WTC11 (cell line): ENCODE data around the gene CCR1. TPM values are rescaled to one million over a fixed set of nuclear protein-coding genes. Genes with fewer than 3 reads are reported as not detected.

Experiments used
- ATAC-seq: fragments of 200-7000 bp; cut with Tn5 transposase; 2 replicates; pipeline ENCODE4 v1.10.0; 2021; ENCODE audit warnings: mild to moderate bottlenecking, moderate library complexity
- CTCF ChIA-PET: fragments of 300-600 bp; sonication (Branson Sonifier 250); formaldehyde crosslinking; loops from one replicate; lab custom pipeline; 2021; ENCODE audit warnings: antibody characterized with exemption; lab: Charles Lee
- POLR2A ChIA-PET: fragments of 350-600 bp; sonication (Branson Sonifier 250); formaldehyde crosslinking; loops from one replicate; lab custom pipeline; 2021; ENCODE audit warnings: antibody characterized with exemption; lab: Charles Lee
- DNase-seq: peaks from one replicate; pipeline ENCODE4 v3.0.0; 2021; ENCODE audit warnings: low spot score
- H3K27ac Mint-ChIP-seq: 2 replicates; pipeline ENCODE4 v1.8.0; 2021; ENCODE audit warnings: mixed read lengths
- H3K27me3 Mint-ChIP-seq: 2 replicates; pipeline ENCODE4 v1.8.0; 2021; ENCODE audit warnings: low read depth, mild to moderate bottlenecking, moderate library complexity, mixed read lengths
- H3K36me3 Mint-ChIP-seq: 2 replicates; pipeline ENCODE4 v1.8.0; 2021; ENCODE audit warnings: mixed read lengths
- H3K4me1 Mint-ChIP-seq: 2 replicates; pipeline ENCODE4 v1.8.0; 2022; ENCODE audit warnings: mixed read lengths
- H3K4me3 Mint-ChIP-seq: 2 replicates; pipeline ENCODE4 v1.8.0; 2021; ENCODE audit warnings: mild to moderate bottlenecking, moderate library complexity, mixed read lengths
- H3K9me3 Mint-ChIP-seq: 2 replicates; pipeline ENCODE4 v1.8.0; 2021; ENCODE audit warnings: mixed read lengths
- ATF1 ChIP-seq: sonication (generic); formaldehyde crosslinking; IDR thresholded peaks from 2 replicates; pipeline ENCODE4 v1.8.1; 2023; ENCODE audit warnings: mild to moderate bottlenecking, moderate library complexity, missing genetic modification reagents
- CREB1 ChIP-seq: sonication (generic); formaldehyde crosslinking; IDR thresholded peaks from 2 replicates; pipeline ENCODE4 v1.8.0; 2023; ENCODE audit warnings: mild to moderate bottlenecking, missing genetic modification reagents
- ERG ChIP-seq: fragments of 250-450 bp; sonication (Bioruptor Pico); IDR thresholded peaks from 2 replicates; pipeline ENCODE4 v1.8.0; 2021; ENCODE audit warnings: mild to moderate bottlenecking
- ESRRA ChIP-seq: sonication (generic); formaldehyde crosslinking; IDR thresholded peaks from 2 replicates; pipeline ENCODE4 v1.8.1; 2022; ENCODE audit warnings: mild to moderate bottlenecking, missing genetic modification reagents, borderline replicate concordance
- FOXP1 ChIP-seq: sonication (generic); formaldehyde crosslinking; IDR thresholded peaks from 2 replicates; pipeline ENCODE4 v1.8.0; 2022; ENCODE audit warnings: missing genetic modification reagents, mild to moderate bottlenecking, moderate library complexity, borderline replicate concordance
- MXD4 ChIP-seq: fragments of 250-450 bp; sonication (Bioruptor Pico); IDR thresholded peaks from 2 replicates; pipeline ENCODE4 v1.8.0; 2021; ENCODE audit warnings: mild to moderate bottlenecking, moderate library complexity, borderline replicate concordance
- NFATC4 ChIP-seq: fragments of 250-450 bp; sonication (Bioruptor Pico); IDR thresholded peaks from 2 replicates; pipeline ENCODE4 v1.9.0; 2021; ENCODE audit warnings: mild to moderate bottlenecking
- NFE2L1 ChIP-seq: sonication (generic); formaldehyde crosslinking; IDR thresholded peaks from 2 replicates; pipeline ENCODE4 v1.8.1; 2023; ENCODE audit warnings: missing genetic modification reagents
- OVOL2 ChIP-seq: fragments of 250-450 bp; sonication (Bioruptor Pico); IDR thresholded peaks from 2 replicates; pipeline ENCODE4 v1.9.0; 2021; ENCODE audit warnings: mild to moderate bottlenecking, borderline replicate concordance
- SP1 ChIP-seq: sonication (generic); formaldehyde crosslinking; conservative IDR thresholded peaks from 2 replicates; pipeline ENCODE4 v1.8.1; 2022; ENCODE audit warnings: missing genetic modification reagents
- TCF7 ChIP-seq: sonication (generic); formaldehyde crosslinking; IDR thresholded peaks from 2 replicates; pipeline ENCODE4 v1.8.0; 2022; ENCODE audit warnings: mild to moderate bottlenecking, low read depth, missing genetic modification reagents, moderate library complexity
- ZNF138 ChIP-seq: sonication (generic); formaldehyde crosslinking; conservative IDR thresholded peaks from 2 replicates; pipeline ENCODE4 v1.8.1; 2022; ENCODE audit warnings: mild to moderate bottlenecking, moderate library complexity, missing genetic modification reagents
- ZNF317 ChIP-seq: sonication (generic); formaldehyde crosslinking; IDR thresholded peaks from 2 replicates; pipeline ENCODE4 v1.8.1; 2023; ENCODE audit warnings: low read depth, mild to moderate bottlenecking, moderate library complexity, missing genetic modification reagents, borderline replicate concordance
- ZNF423 ChIP-seq: fragments of 250-450 bp; sonication (Bioruptor Pico); IDR thresholded peaks from 2 replicates; pipeline ENCODE4 v2.1.2; 2022; ENCODE audit warnings: mild to moderate bottlenecking, moderate library complexity
- total RNA-seq: library from RNA; stranded (reverse); gene quantifications from 3 replicates; pipeline ENCODE4 v1.2.3, GENCODE V29; 2021
- TF ChIP-seq, protein P1 (sequence below): sonication (generic); formaldehyde crosslinking; IDR thresholded peaks from 2 replicates; pipeline ENCODE4 v1.8.1; 2022; ENCODE audit warnings: low read depth, mild to moderate bottlenecking, moderate library complexity, missing genetic modification reagents, borderline replicate concordance
- TF ChIP-seq, protein P2 (sequence below): sonication (generic); formaldehyde crosslinking; IDR thresholded peaks from 2 replicates; pipeline ENCODE4 v1.8.1; 2023; ENCODE audit warnings: mild to moderate bottlenecking, missing genetic modification reagents, moderate library complexity
- TF ChIP-seq, protein P3 (sequence below): sonication (generic); formaldehyde crosslinking; IDR thresholded peaks from 2 replicates; pipeline ENCODE4 v1.8.1; 2023; ENCODE audit warnings: mild to moderate bottlenecking, moderate library complexity, missing genetic modification reagents
- TF ChIP-seq, protein P4 (sequence below): sonication (generic); formaldehyde crosslinking; IDR thresholded peaks from 2 replicates; pipeline ENCODE4 v1.8.1; 2023; ENCODE audit warnings: mild to moderate bottlenecking, missing genetic modification reagents
- TF ChIP-seq, protein P5 (sequence below): sonication (generic); formaldehyde crosslinking; IDR thresholded peaks from 2 replicates; pipeline ENCODE4 v1.8.0; 2022; ENCODE audit warnings: mild to moderate bottlenecking, missing genetic modification reagents

CCR1 gene
- total RNA-seq, 1 experiment from 2014 or later = not detected

- ChIA-PET POLR2A (no interaction called here), CTCF (interaction anchor here (1.0 to 3.7 kb wide), 3 partner anchors 45 to 225 kb away, joined by 3 to 13 read pairs (median 6); partner anchors contain the start of gene CCR1)
- no peaks in the 10 kb centered on the region for H3K36me3 Mint-ChIP-seq
- no peak overlapping the region for H3K27ac Mint-ChIP-seq
- ATAC-seq = peak; percentile 46
- no peak overlapping the region for H3K4me3 Mint-ChIP-seq
- peaks cover 9% of the 10 kb centered on the region for H3K27me3 Mint-ChIP-seq
- peaks cover 41% of the 10 kb centered on the region for H3K9me3 Mint-ChIP-seq
- H3K4me1 Mint-ChIP-seq = peaks cover 3% of the 10 kb centered on the region
- no peak for TF ChIP-seq NFE2L1 (CRISPR knock-in tag)
- no peak for TF ChIP-seq CREB1
- TF ChIP-seq ATF1 (CRISPR knock-in tag) = no peak
- TF ChIP-seq ZNF138 (CRISPR knock-in tag) = no peak
- TF ChIP-seq ZNF423 = no peak
- TF ChIP-seq SP1 (CRISPR knock-in tag) = no peak
- TF ChIP-seq, protein P1, sequence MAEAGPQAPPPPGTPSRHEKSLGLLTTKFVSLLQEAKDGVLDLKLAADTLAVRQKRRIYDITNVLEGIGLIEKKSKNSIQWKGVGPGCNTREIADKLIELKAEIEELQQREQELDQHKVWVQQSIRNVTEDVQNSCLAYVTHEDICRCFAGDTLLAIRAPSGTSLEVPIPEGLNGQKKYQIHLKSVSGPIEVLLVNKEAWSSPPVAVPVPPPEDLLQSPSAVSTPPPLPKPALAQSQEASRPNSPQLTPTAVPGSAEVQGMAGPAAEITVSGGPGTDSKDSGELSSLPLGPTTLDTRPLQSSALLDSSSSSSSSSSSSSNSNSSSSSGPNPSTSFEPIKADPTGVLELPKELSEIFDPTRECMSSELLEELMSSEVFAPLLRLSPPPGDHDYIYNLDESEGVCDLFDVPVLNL (CRISPR knock-in tag) = no peak
- TF ChIP-seq ERG (CRISPR knock-in tag) = no peak
- TF ChIP-seq, protein P2, sequence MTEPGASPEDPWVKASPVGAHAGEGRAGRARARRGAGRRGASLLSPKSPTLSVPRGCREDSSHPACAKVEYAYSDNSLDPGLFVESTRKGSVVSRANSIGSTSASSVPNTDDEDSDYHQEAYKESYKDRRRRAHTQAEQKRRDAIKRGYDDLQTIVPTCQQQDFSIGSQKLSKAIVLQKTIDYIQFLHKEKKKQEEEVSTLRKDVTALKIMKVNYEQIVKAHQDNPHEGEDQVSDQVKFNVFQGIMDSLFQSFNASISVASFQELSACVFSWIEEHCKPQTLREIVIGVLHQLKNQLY (CRISPR knock-in tag) = no peak
- TF ChIP-seq OVOL2 (CRISPR knock-in tag) = no peak
- no peak for TF ChIP-seq NFATC4 (CRISPR knock-in tag)
- TF ChIP-seq, protein P3, sequence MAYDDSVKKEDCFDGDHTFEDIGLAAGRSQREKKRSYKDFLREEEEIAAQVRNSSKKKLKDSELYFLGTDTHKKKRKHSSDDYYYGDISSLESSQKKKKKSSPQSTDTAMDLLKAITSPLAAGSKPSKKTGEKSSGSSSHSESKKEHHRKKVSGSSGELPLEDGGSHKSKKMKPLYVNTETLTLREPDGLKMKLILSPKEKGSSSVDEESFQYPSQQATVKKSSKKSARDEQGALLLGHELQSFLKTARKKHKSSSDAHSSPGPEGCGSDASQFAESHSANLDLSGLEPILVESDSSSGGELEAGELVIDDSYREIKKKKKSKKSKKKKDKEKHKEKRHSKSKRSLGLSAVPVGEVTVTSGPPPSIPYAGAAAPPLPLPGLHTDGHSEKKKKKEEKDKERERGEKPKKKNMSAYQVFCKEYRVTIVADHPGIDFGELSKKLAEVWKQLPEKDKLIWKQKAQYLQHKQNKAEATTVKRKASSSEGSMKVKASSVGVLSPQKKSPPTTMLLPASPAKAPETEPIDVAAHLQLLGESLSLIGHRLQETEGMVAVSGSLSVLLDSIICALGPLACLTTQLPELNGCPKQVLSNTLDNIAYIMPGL (CRISPR knock-in tag) = no peak
- TF ChIP-seq FOXP1 (CRISPR knock-in tag) = no peak
- TF ChIP-seq ESRRA (CRISPR knock-in tag) = no peak
- TF ChIP-seq, protein P4, sequence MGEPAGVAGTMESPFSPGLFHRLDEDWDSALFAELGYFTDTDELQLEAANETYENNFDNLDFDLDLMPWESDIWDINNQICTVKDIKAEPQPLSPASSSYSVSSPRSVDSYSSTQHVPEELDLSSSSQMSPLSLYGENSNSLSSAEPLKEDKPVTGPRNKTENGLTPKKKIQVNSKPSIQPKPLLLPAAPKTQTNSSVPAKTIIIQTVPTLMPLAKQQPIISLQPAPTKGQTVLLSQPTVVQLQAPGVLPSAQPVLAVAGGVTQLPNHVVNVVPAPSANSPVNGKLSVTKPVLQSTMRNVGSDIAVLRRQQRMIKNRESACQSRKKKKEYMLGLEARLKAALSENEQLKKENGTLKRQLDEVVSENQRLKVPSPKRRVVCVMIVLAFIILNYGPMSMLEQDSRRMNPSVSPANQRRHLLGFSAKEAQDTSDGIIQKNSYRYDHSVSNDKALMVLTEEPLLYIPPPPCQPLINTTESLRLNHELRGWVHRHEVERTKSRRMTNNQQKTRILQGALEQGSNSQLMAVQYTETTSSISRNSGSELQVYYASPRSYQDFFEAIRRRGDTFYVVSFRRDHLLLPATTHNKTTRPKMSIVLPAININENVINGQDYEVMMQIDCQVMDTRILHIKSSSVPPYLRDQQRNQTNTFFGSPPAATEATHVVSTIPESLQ (CRISPR knock-in tag) = no peak
- TF ChIP-seq, protein P5, sequence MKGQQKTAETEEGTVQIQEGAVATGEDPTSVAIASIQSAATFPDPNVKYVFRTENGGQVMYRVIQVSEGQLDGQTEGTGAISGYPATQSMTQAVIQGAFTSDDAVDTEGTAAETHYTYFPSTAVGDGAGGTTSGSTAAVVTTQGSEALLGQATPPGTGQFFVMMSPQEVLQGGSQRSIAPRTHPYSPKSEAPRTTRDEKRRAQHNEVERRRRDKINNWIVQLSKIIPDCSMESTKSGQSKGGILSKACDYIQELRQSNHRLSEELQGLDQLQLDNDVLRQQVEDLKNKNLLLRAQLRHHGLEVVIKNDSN (CRISPR knock-in tag) = no peak
- no peak for TF ChIP-seq ZNF317
- no peak for TF ChIP-seq MXD4 (CRISPR knock-in tag)
- no peak for TF ChIP-seq TCF7 (CRISPR knock-in tag)
- TF ChIP-seq, all 79 proteins: peak for 0
- DNase-seq = no peak
These were observed 44.5 kb downstream of the CCR1 start for GRCh38 chr3:46163556-46164041.
